SIG-M5 treated with dmso at 0.1 percent for 504 hours (cell line): ENCODE data around the gene TRPM3.

ENCODE experiments used
- DNase-seq: peaks from one replicate; lab custom pipeline; 2025; ENCODE audit not compliant: unreplicated experiment; lab: John Stamatoyannopoulos, UW

TRPM3 gene

DNA sequence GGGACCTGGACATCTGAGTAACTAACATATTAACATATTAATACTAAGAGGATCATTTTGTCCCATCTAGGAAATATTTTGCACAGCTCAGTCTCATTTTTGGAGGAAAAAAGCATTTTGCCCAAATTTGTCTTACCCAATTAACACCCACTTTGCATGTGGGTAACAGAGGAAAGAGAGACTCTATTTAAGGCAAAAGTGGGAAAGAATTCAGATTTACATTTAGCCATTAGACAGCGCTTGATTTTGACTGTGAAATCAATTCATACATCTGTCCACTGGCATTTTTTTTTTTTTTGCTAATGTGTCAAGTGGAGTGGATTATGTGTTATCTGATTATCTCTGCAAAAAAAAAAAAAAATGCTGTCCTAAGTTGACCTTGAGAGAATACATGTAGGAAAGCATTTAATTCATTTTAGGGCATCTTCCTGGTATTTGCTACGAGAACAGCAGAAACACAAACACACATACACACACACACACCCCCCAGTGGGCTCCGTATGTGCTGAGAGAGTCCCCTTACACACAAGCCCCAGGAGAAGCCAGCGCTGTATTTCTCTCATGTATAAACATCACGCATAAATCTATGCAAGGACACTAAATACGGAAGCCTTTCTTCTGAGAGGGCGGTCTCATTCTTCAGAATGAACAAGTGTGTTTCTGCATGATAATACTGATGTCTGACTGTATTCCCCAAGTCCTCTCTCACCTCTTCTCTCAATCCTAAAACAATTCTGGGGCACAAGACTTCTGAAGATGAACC lies 505.0 kb downstream of the TRPM3 start:
- DNase-seq: no peak

DNA sequence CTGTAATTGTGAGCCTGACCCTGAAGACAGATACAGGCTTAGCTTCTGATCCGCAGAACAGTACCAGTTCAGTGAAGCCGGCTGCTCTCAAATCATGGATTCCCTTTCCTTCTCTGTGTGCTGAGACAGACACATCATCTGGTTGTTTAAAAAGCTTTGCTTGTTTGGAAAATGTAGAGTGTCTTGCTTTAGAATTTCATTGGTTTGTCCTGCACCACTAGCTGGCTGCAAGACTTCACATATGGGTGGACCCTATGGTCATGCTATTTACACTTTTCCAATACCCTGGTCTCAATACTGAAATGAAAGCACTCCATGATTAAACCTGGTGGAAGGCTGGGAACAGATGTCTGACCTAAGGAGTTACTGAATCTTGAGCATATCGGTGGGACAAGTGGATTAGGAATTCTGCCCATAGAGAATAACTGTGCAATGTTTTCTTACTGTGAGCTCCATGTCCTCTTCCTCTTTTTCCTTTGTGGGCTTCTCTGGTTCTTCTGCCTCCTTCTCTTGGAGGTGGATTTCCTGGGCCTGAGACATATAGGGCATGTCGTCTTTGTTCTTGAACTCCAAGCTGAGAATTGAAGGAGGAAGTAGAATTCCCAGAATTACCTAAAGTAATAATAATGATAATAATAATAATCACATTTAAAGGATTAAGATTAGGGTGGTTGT lies 505.8 kb downstream of the TRPM3 start:
- DNase-seq: no peak

- no peak for DNase-seq
Measured at GRCh38 chr9:70614786-70615463, 506.5 kb downstream of the TRPM3 start.

DNA sequence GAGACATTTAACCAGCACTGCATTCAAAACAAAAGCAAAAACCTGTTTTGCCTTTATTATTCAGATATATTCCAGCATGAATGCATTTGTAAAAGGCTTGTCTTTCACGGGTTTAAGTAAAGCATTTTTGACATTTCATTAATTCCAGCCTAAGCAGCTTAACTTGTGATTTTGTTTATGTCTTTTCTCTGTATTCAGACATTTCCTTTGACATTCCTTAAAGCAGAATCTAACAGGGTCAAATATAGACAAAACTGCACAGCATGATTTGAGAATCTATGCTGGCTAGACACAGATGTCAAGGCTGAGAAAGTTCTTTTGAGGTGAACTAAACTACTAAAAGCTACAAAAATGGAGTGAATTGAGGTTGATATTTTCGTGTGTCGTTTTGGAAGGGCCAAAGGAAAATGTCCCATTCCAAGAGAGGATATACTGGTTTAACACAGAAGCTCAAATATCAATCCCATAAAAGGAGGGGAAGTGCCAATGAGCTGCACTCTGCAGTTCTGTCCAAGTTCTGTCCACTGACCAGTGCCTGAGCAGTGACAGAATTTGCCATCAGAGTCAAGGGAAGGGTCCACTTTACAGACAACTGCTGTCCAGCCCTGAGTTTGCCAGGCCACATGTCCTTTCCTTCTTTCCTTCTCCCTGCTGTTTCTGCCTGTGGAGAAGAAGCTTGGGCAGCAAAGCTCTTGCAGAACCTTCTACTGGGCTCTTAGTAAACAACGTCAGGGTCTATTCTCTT lies 508.2 kb downstream of the TRPM3 start:
- no peak for DNase-seq

- DNase-seq: no peak
Measured at GRCh38 chr9:70610287-70610644, 511.2 kb downstream of the TRPM3 start.

DNA sequence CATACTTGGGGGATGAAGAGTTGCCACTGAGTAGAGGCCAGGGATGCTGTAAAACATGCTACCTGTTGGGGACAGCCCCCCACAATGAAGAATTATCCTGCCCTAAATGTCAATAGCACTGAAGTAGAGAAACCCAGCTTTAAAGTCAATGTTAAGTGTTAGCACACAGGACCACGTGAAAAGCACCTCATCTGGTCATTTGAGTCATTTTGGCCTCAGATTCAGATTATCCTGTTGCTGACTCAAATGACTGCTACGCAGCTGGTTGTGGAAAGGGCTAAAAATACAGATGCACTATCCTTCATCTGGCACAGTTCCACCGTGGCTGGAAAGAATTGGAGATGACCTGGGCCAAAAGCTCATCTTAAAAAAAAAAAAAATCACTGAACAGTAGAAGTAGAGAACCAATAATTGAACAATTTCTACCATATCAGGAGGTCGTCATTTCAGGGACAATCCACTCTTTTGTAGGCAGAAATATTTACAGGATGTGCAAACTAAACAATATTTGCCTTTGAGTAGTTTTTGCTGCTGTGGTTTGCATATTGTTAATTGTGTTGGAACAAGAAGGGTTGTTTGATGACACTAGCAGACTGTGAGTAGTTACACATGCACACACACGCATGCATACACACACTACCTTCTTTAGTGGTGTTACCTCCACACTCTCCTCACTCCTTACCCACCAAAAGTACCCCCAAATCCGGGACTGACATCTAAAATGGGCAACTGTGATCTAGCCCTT lies 511.7 kb downstream of the TRPM3 start:
- no peak for DNase-seq

- no peak for DNase-seq
Measured at GRCh38 chr9:70609011-70609410, 512.4 kb downstream of the TRPM3 start.

DNA sequence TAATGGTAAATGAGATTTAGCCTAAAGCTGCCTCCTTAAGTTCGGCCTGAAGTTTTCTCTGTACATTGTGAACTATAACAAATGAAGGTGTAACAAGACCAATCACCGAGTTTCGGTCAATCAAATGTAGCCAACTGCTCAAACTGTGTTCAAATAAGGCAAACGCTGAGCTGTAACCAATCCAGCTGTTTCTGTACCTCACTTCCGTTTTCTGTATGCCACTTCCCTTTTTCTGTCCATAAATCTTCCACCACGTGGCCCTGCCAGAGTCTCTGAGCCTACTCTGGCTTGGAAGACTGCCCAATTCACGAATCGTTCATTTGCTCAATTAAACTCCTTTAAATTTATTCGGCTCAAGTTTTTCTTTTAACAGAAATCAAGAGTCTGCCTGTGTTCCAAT lies 513.5 kb downstream of the TRPM3 start:
- peak; percentile 56 for DNase-seq

- no peak for DNase-seq
Measured at GRCh38 chr9:70607329-70607728, 514.1 kb downstream of the TRPM3 start.

DNA sequence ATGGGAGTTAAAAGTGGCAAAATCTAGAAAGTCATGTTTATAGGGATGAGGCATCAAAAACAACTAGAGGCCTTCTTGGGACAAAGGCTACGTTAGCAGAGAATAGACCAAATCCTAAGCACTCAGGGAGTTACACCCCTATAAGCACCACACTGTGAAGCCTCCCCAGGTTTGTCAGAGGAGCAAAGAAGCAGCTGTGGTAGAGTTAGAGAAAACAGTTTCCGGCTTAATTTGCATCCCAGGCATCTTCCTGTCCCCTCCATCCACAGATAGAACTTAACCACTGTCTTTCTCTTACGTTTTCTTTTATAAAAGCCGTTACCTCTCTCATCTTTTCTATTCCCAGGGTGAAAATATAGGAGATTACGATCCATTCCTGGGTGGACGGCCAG lies 518.4 kb downstream of the TRPM3 start:
- no peak for DNase-seq

GRCh38 chr9:70602321-70603019 lies 519.0 kb downstream of the TRPM3 start:
- peak; percentile 64 for DNase-seq

DNA sequence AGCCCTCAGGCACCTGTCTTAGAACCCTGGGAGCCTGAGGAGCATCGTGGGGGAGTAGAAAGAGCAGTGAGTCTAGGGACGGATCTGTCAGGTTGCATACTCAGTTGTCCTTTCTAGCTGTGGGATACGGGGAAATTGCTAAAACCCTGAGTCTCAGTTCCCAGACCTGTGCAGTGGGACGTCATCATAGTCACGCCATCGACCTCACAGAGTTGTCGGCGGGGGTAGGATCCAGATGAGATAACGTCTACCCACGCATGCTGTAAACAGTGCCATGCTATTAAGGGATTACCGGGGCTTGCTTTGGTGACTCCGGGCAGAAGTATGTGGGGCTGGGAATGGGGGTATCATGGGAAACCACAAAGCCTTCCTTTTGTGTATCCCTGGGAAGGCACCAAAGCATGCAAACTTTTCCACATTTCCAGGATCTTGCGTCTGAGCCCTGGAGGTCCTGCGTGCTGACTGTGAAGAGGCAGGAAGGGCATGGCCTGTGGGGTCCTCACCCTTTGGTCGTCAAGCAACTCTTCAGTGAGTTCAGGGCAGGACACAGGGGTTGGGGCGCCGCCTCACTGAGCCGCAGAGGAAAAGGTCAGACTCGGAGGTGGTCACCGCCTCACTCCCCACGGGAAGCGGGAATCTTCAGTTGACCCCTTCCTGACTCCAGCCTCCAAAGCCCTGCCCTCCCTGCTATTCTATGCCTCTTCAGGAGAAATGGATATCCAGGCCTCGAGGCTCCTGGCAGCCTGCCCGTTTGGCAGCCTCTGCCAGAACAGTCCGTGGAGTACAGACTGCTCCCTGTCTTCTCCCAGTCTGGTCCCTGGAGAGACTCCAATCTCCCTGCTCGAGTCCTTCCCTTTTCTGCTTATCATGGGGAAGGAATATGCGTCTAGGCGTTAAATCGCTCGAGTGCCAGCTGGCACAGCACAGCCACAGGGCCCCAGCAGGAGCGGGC lies 520.1 kb downstream of the TRPM3 start:
- DNase-seq: no peak

DNA sequence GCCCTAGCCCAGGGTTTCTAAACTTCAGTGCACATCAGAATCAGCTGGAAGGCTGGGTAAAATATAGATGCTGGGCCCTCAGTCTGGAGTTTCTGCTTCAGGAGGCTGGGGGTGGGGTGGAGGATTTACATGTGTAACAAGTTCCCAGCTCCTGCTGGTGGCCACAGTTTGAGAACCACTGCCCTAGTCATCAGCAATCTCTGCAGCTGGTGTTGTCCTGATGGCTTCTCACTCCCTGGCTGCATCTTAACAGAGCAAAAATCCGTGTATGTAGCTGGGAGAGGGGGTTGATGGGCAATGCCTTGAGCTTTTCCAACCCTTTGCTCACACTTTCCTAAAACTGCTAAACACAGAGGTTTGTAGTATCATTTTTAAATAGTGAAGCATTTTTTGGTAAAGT lies 520.9 kb downstream of the TRPM3 start:
- no peak for DNase-seq

DNA sequence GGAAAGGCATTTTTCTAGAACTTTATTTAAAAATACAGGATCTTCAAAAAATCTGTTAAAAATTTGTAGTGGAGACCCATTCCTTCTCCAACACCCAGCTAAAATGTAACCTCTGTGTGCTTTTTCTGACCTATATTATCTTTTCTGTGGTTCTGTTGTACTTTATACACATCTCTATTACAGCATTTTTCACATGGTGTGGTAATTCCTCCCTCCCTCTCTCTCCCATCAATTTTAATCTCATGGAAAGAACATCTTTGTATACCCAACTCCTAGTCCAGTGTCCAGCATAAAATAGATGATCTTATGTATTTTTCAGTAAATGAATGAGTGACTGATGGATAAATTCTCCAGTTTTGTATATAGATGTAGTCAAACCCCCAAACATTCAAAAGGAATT lies 523.5 kb downstream of the TRPM3 start:
- DNase-seq: no peak

DNA sequence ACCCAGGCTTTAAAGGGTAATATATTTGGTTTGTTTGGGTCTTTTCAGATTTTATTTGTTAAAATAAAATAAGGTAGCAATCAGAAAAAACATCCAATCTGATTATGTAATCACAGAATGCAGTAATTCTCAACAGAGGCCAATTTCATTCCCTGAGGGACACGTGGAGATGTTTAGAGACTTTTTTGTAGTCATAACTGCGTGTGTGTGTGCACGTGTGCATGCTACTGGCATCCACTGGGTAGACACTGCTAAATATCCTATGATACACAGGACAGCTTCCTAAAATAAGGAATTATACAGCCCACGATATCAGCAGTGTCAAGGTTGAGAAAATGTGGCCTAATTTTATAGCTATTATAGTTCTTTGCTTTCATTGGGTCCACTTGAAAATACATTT lies 526.2 kb downstream of the TRPM3 start:
- no peak for DNase-seq

- no peak for DNase-seq
Measured at GRCh38 chr9:70594386-70594944, 527.0 kb downstream of the TRPM3 start.

DNA sequence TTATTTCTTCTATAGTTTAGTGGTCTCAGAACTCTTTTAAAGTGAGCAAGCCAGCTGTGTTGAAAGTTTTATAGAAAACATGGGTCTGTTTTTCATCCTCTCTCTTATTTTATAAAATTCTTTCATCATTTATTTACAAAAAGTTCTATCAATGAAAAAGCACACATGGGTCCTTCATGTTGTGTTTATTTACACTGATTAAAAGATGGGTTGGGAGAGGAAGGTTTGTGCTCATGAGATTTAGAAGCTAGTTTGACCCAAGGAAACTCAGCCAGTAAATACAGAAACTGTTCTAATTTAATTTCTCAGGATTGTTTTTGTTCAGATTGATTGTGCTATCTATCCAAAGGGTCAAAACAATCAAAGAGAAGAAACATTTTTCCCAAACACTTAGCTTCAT lies 528.2 kb downstream of the TRPM3 start:
- no peak for DNase-seq

GRCh38 chr9:70590315-70590677 lies 531.1 kb downstream of the TRPM3 start:
- no peak for DNase-seq
